HG02798 (cell line): Measurements from ENCODE around the gene RNU11.
"Not testable (repeated sequence)": the region's sequence is repeated elsewhere in the genome, so short reads cannot be mapped to it uniquely, and the experiment has no call there.

Experiments
- ATAC-seq: cut with Tn5 transposase; IDR thresholded peaks from one replicate; pipeline ENCODE4 v1.9.1; 2021; ENCODE audit warnings: mild to moderate bottlenecking; ENCODE audit not compliant: unreplicated experiment, poor library complexity

The RNU11 gene

GRCh38 chr1:28648474-28649198, at the start of gene RNU11:
TSS of gene RNU11 (plus strand) at chr1:28648600.
- peak; percentile 75 for ATAC-seq

GRCh38 chr1:28601696-28602095, 46.7 kb upstream of the RNU11 start:
- no peak for ATAC-seq

- no peak for ATAC-seq
Measured at GRCh38 chr1:28602536-28603439, 45.6 kb upstream of the RNU11 start.

DNA sequence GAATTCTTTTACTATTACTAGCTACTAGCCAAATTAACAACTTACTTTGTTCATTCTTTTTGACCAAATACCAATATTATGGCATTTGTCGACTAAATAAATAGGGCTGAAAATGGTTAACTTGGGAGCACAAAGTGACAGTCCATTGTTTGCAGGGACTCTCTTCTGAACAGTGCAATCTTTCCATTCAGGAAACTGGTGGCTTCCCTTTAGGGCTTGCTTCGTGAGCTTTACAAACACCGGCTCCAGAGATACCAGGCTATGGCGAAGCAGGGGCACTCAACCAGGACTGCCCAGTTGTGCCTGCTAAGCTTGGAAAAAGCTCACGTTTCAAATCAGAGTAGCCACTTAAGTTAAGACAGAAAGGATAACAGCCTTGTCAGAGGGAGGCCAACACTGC, 44.0 kb upstream of the RNU11 start:
- no peak for ATAC-seq

DNA sequence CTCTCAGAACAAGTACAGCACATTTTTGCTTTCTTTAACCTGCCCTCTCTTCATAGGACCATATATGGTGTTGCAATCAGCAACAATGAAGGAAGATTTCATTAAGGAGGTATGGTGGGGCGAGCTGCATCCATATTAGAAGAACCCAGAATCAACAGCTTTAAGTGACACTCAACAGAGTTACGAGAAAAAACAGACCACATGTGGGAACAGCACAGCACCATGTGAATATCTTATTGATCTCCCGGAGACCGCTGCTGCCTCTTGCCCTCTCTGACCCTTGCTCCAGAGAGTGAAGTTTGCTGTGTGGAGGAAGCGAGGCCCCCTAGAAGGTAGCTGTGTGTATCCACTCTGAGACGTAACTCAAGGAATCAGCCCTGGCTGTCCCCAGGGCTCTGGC, 43.4 kb upstream of the RNU11 start:
- ATAC-seq: no peak

GRCh38 chr1:28606771-28607170, 41.6 kb upstream of the RNU11 start:
- no peak for ATAC-seq

DNA sequence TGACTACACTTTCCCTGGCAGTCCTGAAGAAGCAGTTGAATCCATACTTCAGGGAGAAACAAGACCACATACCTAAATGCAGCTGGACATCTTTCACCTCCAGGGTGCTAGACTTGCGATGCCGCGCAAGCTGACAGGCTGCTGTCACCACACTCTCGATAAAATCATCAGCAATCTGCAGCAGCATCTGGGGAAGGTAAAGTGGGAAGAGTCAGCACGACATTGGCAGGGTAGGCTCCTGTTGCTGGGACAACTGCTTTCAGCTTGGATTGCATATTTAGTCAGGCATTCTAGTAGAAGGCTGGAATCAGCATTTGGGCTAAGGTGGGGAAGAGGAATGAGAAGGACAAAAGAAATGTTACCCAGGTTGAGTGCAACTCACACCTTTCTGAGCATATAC, 35.2 kb upstream of the RNU11 start:
- no peak for ATAC-seq

DNA sequence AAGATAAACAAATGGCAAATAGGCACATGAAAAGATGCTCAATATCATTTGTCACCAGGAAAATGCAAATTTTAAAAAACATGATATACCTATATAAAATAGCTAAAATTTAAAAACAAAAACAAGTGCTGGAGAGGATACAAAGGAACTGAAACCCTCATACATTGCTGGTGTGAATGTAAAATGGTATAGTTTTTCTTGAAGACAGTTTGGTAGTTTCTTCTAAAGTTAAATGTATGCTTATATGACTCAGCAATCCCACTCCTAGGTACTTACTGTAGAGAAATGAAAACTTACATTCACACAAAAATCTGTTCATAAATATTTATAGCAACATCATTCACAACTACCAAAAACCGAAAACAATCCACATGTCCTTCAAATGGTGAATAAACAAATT, 16.7 kb upstream of the RNU11 start:
- ATAC-seq: no peak

DNA sequence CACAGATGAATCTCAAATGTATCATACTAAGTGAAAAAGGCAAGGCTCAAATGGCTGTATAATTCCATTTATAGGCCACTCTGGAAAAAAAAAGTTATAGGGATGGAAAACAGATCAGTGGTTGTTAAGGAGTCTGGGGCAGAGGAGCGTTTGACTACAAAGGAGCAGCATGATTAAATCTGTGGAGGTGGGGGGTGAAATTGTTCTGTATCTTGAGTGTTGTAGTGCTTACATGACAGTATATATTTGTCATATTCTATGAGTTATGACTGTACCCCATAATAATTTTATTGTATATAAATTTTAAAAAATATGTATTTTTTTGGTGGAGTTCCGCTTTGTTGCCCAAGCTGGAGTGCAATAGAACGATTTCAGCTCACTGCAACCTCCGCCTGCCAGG, 15.8 kb upstream of the RNU11 start:
- no peak for ATAC-seq

GRCh38 chr1:28640766-28641165, 7.6 kb upstream of the RNU11 start:
- ATAC-seq: no peak

DNA sequence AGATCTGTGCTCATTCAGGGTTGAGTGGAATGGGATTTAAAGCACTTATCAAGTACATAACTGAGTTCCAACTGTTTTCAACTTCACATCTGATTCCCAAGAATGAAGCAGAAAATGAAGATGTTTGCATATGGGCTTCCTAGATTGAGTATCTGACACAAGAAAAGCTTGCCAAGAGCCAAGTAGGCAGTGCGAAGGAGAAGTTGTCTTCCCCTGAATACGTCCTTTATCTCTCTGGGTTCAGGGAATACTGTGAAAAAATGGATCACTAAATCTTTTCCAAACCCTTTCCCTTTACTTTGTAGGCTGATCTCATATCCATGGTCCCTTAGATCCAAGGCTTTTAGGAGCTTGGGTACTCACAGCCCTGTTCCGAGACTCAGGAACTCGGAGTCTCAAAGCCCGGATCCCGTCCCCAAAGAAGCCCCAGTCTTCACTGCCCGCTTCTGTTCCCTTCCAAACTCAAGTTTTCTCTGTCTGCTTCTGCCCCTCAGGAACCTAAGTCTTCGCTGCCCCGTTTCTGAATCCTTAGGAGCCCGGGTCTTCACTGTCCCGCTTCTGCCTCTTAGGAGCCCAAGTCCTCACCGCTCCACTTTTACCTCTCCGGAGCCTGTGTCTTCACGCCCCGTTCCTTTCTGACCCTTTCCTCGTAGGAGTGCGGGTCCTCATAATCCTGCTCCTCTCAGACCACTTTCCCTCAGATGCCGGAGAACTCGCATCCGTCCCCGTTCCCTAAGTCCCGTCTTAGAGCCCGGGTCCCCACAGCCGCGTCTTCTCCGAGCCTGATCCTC, 6.1 kb upstream of the RNU11 start:
- peak; percentile 5 for ATAC-seq

DNA sequence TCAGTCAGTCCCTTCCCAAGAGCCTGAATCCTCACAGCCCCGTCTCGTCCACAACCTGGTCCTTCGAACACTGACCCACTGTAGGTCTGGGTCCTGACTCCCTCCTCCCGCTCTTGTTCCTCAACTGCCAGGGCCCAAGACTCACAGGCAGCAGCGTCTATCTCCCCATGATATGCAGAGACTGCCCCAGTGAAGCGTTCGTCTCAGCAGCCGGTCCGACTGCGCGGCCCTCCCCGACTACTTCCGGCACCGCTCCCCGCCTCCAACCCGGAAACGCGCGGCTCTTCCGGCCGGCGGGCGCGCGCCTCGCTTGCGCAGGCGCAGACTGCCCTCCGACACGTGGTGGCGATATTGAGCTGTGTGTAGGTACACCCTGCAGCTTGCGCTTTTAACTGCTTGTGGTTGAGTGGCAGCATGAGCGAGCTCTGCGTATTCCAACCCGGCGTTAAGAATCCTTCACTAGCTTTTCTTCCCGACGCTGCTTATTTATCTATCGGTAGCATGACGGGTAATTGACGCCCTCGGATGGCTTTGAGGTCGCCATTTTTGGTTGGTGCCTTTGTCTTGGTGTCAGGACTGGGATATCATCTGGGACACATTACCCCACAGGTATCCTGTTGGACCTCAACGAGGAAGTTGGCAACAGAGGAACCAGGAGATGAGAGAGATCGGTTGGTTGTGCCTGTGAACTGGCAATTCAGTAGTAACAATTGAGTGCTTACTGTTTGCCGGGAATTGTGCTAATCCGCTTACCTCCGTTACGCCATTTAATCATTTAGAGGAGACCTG, 5.4 kb upstream of the RNU11 start, which contains the start of gene TAF12:
Gene TAF12 (minus strand): TSS at position 221 of the 789 bp plus-strand sequence. CDS start 20,986 bp downstream, outside the sequence.
- peak; percentile 87 for ATAC-seq

DNA sequence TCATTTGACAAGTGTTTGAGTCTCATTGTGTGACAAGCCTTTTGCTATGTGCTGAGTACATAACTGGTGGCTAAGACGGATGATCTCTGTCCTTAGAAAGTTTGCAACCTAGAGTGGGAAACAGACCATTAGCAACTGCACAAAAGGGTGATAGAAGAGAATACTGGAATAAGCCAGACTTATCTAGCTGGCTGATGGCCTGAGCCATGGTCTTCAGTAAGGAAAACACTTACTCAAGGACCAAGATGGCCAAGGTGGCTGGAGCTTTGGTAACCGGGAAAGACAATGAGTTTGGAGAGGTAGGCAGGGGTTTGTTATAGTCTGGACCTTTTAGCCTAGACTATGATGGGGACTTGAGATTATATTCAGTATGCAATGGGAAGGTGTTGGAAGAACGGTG, 3.9 kb upstream of the RNU11 start:
- no peak for ATAC-seq

- ATAC-seq: not testable (repeated sequence)
Measured at GRCh38 chr1:28645406-28645805, 3.0 kb upstream of the RNU11 start.

GRCh38 chr1:28646040-28646439, 2.4 kb upstream of the RNU11 start:
- ATAC-seq: no peak

GRCh38 chr1:28648008-28648473, 359 bp upstream of the RNU11 start:
- ATAC-seq: peak; percentile 70

DNA sequence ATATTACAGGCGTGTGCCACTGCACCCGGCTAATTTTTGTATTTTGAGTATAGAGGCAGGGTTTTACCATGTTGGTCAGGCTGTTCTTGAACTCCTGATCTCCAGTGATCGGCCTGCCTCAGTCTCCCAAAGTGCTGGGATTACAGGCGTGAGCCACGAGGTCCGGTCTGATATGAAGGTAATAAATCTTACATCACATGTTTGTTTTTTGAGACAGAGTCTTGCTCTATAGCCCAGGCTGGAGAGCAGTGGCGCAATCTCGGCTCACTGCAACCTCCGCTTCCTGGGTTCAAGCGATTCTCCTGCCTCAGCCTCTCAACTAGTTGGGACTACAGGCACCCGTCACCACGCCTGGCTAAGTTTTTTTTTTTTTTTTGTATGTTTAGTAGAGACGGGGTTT, 4.7 kb downstream of the RNU11 start:
- not testable (repeated sequence) for ATAC-seq

DNA sequence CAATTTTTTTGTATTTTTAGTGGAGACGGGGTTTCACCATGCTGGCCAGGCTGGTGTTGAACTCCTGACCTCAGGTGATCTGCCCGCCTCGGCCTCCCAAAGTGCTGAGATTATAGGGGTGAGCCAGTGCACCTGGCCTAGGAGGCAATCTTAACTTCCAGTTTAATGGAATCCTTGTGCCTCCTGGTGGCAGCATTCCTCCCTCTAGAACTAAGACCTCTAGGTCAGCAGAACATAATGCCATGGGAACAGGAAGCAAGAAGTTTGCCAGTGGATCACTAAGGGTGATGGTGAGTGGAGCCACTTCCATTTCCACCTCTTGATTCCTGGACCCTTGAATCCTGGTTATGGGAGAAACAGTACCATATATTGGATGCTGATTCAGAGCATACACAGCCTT, 5.5 kb downstream of the RNU11 start:
- not testable (repeated sequence) for ATAC-seq

DNA sequence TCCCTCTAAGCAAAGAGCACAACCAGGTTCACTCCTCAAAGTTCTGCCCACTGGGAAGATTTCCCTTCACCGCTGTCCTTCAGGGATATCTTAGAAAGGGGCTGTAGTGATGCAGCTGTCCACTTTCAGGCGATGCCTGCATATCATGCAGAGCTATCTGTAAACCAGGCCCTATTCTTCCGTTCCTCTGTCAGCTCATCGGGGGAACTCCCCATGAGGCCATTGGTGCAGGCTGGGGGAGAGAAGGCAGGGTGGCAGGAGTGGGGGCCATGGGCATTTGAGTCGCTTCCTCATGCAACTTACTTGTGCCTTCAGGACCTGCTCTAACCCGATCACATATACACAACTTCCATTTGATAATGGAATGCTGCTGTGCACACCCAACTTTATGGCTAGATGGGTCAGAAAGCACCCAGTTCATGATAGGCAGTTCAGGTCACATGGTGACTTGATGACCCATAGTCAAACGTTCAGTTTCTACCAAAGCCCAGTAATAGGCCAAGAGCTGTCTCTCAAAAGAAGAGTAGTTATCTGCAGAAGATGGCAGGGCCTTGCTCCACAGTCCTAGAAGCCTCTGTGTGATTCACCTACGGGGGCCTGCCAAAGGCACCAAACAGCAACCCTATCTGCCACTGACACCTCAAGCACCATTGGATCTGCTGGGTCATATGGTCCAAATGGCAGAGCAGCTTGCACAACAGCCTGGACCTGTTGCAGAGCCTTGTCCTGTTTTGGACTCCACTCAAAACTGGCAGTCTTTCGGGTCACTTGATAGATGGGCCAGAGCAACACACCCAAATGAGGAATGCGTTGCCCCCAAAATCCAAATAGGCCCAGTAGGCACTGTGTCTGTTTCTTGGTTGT, 7.3 kb downstream of the RNU11 start:
- not testable (repeated sequence) for ATAC-seq
